Caco-2 (cell line): ENCODE data around the gene PLAAT3. TPM values are rescaled to one million over a fixed set of nuclear protein-coding genes. Genes with fewer than 3 reads are reported as not detected.
"Not testable (repeated sequence)": the region's sequence is repeated elsewhere in the genome, so short reads cannot be mapped to it uniquely, and the experiment has no call there.

Experiments
- BruUV-seq: library from RNA; stranded (reverse); fragments of 400-500 nt; replicated peaks from 2 replicates; lab custom pipeline; 2021; lab: Mats Ljungman, UMichigan
- CTCF ChIA-PET: fragments of 300-600 bp; sonication (Branson Sonifier 250); formaldehyde crosslinking; loops from one replicate; lab custom pipeline; 2022; ENCODE audit warnings: antibody characterized with exemption; lab: Charles Lee
- POLR2A ChIA-PET: fragments of 300-600 bp; sonication (Branson Sonifier 250); formaldehyde crosslinking; loops from one replicate; lab custom pipeline; 2022; ENCODE audit warnings: antibody characterized with exemption; lab: Charles Lee
- DNase-seq, 2 experiments: peaks; one replicate each; pipeline versions ENCODE4 v3.0.0 to v3.0.0-alpha.2; 2020 to 2022
- H3K27me3 ChIP-seq: replicated peaks from 2 replicates; pipeline ENCODE4 v1.6.0; 2011; ENCODE audit warnings: low read length; ENCODE audit not compliant: control insufficient read depth, insufficient read depth
- H3K36me3 ChIP-seq: 2 replicates; pipeline ENCODE4 v1.5.1; 2011; ENCODE audit warnings: low read length; ENCODE audit not compliant: control insufficient read depth, insufficient read depth
- H3K4me1 ChIP-seq: fragments of 250-450 bp; sonication (Bioruptor Pico); 2 replicates; pipeline ENCODE4 v1.5.1; 2020; ENCODE audit warnings: mild to moderate bottlenecking
- H3K4me3 ChIP-seq: 2 replicates; pipeline ENCODE4 v1.5.1; 2011; ENCODE audit warnings: low read depth, mild to moderate bottlenecking, control low read depth, low read length
- H3K9me3 ChIP-seq: fragments of 250-450 bp; sonication (Bioruptor Pico); 2 replicates; pipeline ENCODE4 v1.5.1; 2020; ENCODE audit warnings: mild to moderate bottlenecking, moderate library complexity
- H3K27ac Mint-ChIP-seq: one replicate; pipeline ENCODE4 v1.8.0; 2022; ENCODE audit warnings: mixed read lengths; ENCODE audit not compliant: unreplicated experiment
- H3K27me3 Mint-ChIP-seq: one replicate; pipeline ENCODE4 v1.8.0; 2022; ENCODE audit warnings: mixed read lengths; ENCODE audit not compliant: insufficient read depth, unreplicated experiment
- H3K36me3 Mint-ChIP-seq: one replicate; pipeline ENCODE4 v1.8.0; 2022; ENCODE audit warnings: mild to moderate bottlenecking, mixed read lengths; ENCODE audit not compliant: insufficient read depth, unreplicated experiment
- H3K4me1 Mint-ChIP-seq: one replicate; pipeline ENCODE4 v1.8.0; 2022; ENCODE audit warnings: low read depth, mixed read lengths; ENCODE audit not compliant: unreplicated experiment
- H3K4me3 Mint-ChIP-seq: one replicate; pipeline ENCODE4 v1.8.0; 2022; ENCODE audit warnings: mild to moderate bottlenecking, moderate library complexity, mixed read lengths; ENCODE audit not compliant: unreplicated experiment
- H3K9me3 Mint-ChIP-seq: one replicate; pipeline ENCODE4 v1.8.0; 2022; ENCODE audit warnings: mixed read lengths; ENCODE audit not compliant: unreplicated experiment
- CTCF ChIP-seq, 2 experiments: fragments of 200-600 bp in 1 of 2; IDR thresholded peaks; 1 replicate in 1 of 2; 2 replicates in 1 of 2; pipeline versions ENCODE4 v1.5.1 to v1.8.0; 2011 to 2022; ENCODE audit warnings: antibody characterized with exemption in 1 of 2, control low read depth in 1 of 2, inconsistent platforms in 1 of 2, low read depth in 1 of 2, low read length in 1 of 2, mild to moderate bottlenecking in 1 of 2, moderate library complexity in 1 of 2; ENCODE audit not compliant: insufficient read depth in 1 of 2, severe bottlenecking in 1 of 2, unreplicated experiment in 1 of 2
- intact Hi-C: fragments of 100-400 bp; cut with micrococcal nuclease; formaldehyde crosslinking; loops from one replicate; pipeline ENCODE4 v1.10.0; 2022; ENCODE audit not compliant: unreplicated experiment
- total RNA-seq: library from RNA; stranded (reverse); gene quantifications from 2 replicates; pipeline ENCODE4 v1.2.3, GENCODE V29; 2022

The PLAAT3 gene
- total RNA-seq, 1 experiment from 2014 or later = 57.9 TPM

DNA sequence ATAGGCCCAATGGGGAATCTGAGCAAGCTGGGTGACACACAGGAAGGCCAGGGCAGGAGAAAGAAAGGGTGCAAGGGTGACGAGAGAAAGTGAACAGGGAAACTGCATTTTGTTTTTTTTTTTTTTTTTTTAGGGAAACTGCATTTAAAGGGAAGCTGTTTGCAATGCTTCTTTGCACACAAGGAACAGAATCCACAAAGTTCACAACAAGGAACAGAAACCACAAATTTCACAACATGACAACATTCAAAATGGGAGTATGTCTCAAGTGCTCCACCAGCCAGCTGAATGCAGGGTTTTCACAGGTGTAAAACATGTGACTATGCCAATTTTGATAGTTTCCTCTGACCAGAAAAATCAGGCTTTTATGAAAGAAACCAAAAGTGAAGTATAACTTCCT lies 6.8 kb upstream of the PLAAT3 start:
- Histone ChIP-seq H3K4me1 (peaks cover 51% of the 10 kb centered on the region), H3K9me3 (no peaks in the 10 kb centered on the region), H3K4me3 (no peak overlapping the region), H3K36me3 (no peaks in the 10 kb centered on the region), H3K27me3 (no peaks in the 10 kb centered on the region)
- intact Hi-C loops = loop anchor here (5.0 kb wide), 1 partner anchor 94 kb away; no protein-coding TSS in a partner anchor
- TF ChIP-seq CTCF (IDR thresholded peaks at IDR 0.05; ENCODE audit: insufficient read depth in 1 of 2, low read depth in 1 of 2, low read length in 1 of 2, severe bottlenecking in 1 of 2, unreplicated experiment in 1 of 2) = no peak
- Mint-ChIP-seq H3K27me3 (no peaks in the 10 kb centered on the region), H3K9me3 (no peaks in the 10 kb centered on the region), H3K4me3 (no peak overlapping the region), H3K36me3 (peaks cover 27% of the 10 kb centered on the region), H3K4me1 (peaks cover 44% of the 10 kb centered on the region), H3K27ac (peak overlapping the region; percentile 55)
- DNase-seq = no peak
- ChIA-PET POLR2A (no interaction called here), CTCF (no interaction called here)
- BruUV-seq = no TSS peak

DNA sequence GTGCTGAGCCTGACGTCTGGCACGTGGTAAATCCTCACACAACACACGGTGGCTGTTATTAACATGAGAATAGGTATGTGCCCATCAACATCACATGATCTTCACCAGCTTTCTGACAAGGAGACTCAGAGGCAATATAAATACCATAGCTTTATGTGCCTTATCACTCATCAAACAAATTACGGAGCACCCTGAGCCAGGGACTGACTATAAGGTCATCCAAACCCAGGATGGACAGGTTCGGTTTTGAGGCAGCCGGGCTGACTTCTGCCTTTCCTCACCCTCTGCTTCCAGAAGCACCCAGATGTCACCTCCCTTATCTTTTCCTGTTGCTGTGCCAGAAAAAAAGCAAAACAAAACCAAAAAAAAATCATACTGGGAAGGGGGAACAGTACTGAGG lies 5.7 kb upstream of the PLAAT3 start:
- POLR2A ChIA-PET = interaction anchor here (0.7 kb wide), 1 partner anchor 622 kb away, joined by 3 read pairs; no protein-coding TSS in a partner anchor
- DNase-seq = peak; percentile 70 to 76
- no peaks in the 10 kb centered on the region for H3K27me3 Mint-ChIP-seq
- no peak for TF ChIP-seq CTCF (IDR thresholded peaks at IDR 0.05; ENCODE audit: insufficient read depth in 1 of 2, low read depth in 1 of 2, low read length in 1 of 2, severe bottlenecking in 1 of 2, unreplicated experiment in 1 of 2)
- H3K27me3 ChIP-seq = no peaks in the 10 kb centered on the region
- H3K4me1 Mint-ChIP-seq = peaks cover 44% of the 10 kb centered on the region
- H3K9me3 ChIP-seq = no peaks in the 10 kb centered on the region
- intact Hi-C loops = loop anchor here (5.0 kb wide), 1 partner anchor 93 kb away; no protein-coding TSS in a partner anchor
- no TSS peak for BruUV-seq
- H3K36me3 Mint-ChIP-seq = peaks cover 20% of the 10 kb centered on the region
- no peaks in the 10 kb centered on the region for H3K36me3 ChIP-seq
- CTCF ChIA-PET = interaction anchor here (0.8 to 1.2 kb wide), 2 partner anchors 91 to 326 kb away, joined by 3 to 5 read pairs; no protein-coding TSS in a partner anchor
- H3K9me3 Mint-ChIP-seq = no peaks in the 10 kb centered on the region
- H3K4me3 ChIP-seq = no peak overlapping the region
- H3K4me1 ChIP-seq = peaks cover 51% of the 10 kb centered on the region
- peak overlapping the region; percentile 55 for H3K27ac Mint-ChIP-seq
- peak overlapping the region; percentile 44 for H3K4me3 Mint-ChIP-seq

DNA sequence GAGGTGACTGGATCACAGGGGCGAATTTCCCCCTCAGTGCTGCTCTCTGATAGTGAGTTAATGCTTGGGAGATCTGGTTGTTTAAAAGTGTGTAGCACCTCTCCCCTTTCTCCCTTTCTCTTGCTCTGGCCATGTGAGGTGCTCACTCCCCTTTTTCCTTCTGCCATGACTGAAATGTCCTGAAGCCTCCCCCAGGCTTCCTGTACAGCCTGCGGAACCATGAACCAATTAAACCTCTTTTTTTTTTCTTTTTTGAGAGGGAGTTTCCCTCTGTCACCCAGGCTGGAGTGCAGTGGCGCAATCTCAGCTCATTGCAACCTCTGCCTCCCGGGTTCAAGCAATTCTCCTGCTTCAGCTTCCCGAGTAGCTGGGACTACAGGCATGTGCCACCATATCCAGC lies 3.5 kb upstream of the PLAAT3 start:
- H3K9me3 Mint-ChIP-seq, H3K4me3 ChIP-seq, H3K9me3 ChIP-seq, H3K27me3 Mint-ChIP-seq, BruUV-seq, H3K36me3 ChIP-seq, DNase-seq, intact Hi-C loops, POLR2A ChIA-PET, H3K27me3 ChIP-seq: not testable (repeated sequence)
- Mint-ChIP-seq H3K27ac (peak overlapping the region; percentile 42), H3K4me3 (peak overlapping the region; percentile 6), H3K36me3 (peaks cover 17% of the 10 kb centered on the region), H3K4me1 (peaks cover 31% of the 10 kb centered on the region)
- CTCF ChIA-PET = interaction anchor here (0.7 kb wide), 2 partner anchors 12 to 321 kb away, joined by 3 to 5 read pairs; no protein-coding TSS in a partner anchor
- peaks cover 34% of the 10 kb centered on the region for H3K4me1 ChIP-seq
